ENCODE data around the gene PABPN1L. TPM values are rescaled to one million over a fixed set of nuclear protein-coding genes. Genes with fewer than 3 reads are reported as not detected.

The PABPN1L gene
- total and polyA plus RNA-seq, 2 of the 13 experiments (the other 11 are each of a cell fraction or from before 2014, with no cell fraction given) = not detected

DNA sequence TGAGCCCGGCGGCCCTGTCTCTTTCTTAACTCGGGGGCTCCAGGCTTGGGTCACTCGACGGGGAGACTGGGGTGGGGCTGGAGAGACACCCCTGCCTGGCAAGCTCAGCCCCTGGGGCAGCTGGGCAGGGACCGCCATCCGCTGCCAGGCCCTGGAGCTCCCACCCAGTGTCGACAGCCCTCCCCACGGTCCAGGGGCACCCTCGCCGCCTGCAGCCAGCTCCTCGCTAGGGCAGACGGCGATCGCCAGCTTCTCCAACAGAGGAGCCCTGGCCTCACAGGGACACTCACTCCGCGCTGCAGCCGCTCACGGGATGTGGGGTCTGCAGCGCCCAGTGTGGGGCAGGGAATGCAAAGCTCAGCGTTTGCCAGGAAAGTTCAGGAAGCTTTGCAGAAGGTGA, 38.7 kb downstream of the PABPN1L start:
- in situ Hi-C loops (cut with HindIII; ENCODE audit: extremely low pct_ligation_motif_present, low pct_unique_long_range_greater_than_20kb) = no loop called here
- Histone ChIP-seq H3K79me2 (ENCODE audit: insufficient read depth, low read length) (no peaks in the 10 kb centered on the region), H3K4me3 (replicated peaks in 1 of 3; ENCODE audit: insufficient read depth in 1 of 3, low read depth in 2 of 3, low read length in 3 of 3) (no peak overlapping the region), H3K9me3 (ENCODE audit: low read length) (no peaks in the 10 kb centered on the region), H3K27ac (ENCODE audit: extremely low read length, insufficient read depth, low read length) (no peak overlapping the region), H3K27me3 (ENCODE audit: control insufficient read depth in 1 of 2, insufficient read depth in 2 of 2, low read length in 2 of 2) (no peaks in the 10 kb centered on the region), H3K4me1 (ENCODE audit: insufficient read depth, low read length) (0 out of 2 replicates have a peak, but pooled peaks cover 7% of the 10 kb centered on the region), H3K36me3 (replicated peaks in 1 of 2; ENCODE audit: control insufficient read depth in 1 of 2, insufficient read depth in 2 of 2, low read length in 2 of 2) (no peaks in the 10 kb centered on the region), H3K9ac (ENCODE audit: insufficient read depth, low read depth, low read length) (no peak overlapping the region), H2AFZ (ENCODE audit: low read length) (no peak overlapping the region), H4K20me1 (ENCODE audit: insufficient read depth, low read length) (no peaks in the 10 kb centered on the region), H3K4me2 (ENCODE audit: low read depth, low read length) (no peak overlapping the region)
- TF ChIP-seq, protein P1, sequence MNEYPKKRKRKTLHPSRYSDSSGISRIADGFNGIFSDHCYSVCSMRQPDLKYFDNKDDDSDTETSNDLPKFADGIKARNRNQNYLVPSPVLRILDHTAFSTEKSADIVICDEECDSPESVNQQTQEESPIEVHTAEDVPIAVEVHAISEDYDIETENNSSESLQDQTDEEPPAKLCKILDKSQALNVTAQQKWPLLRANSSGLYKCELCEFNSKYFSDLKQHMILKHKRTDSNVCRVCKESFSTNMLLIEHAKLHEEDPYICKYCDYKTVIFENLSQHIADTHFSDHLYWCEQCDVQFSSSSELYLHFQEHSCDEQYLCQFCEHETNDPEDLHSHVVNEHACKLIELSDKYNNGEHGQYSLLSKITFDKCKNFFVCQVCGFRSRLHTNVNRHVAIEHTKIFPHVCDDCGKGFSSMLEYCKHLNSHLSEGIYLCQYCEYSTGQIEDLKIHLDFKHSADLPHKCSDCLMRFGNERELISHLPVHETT (CRISPR knock-in tag; conservative IDR thresholded peaks at IDR 0.05) = no peak
- TF ChIP-seq, protein P2, sequence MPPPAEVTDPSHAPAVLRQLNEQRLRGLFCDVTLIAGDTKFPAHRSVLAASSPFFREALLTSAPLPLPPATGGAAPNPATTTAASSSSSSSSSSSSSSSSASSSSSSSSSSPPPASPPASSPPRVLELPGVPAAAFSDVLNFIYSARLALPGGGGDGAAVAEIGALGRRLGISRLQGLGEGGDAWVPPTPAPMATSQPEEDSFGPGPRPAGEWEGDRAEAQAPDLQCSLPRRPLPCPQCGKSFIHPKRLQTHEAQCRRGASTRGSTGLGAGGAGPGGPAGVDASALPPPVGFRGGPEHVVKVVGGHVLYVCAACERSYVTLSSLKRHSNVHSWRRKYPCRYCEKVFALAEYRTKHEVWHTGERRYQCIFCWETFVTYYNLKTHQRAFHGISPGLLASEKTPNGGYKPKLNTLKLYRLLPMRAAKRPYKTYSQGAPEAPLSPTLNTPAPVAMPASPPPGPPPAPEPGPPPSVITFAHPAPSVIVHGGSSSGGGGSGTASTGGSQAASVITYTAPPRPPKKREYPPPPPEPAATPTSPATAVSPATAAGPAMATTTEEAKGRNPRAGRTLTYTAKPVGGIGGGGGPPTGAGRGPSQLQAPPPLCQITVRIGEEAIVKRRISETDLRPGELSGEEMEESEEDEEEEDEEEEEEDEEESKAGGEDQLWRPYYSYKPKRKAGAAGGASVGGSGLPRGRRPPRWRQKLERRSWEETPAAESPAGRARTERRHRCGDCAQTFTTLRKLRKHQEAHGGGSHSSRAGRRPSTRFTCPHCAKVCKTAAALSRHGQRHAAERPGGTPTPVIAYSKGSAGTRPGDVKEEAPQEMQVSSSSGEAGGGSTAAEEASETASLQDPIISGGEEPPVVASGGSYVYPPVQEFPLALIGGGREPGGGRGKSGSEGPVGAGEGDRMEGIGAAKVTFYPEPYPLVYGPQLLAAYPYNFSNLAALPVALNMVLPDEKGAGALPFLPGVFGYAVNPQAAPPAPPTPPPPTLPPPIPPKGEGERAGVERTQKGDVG (CRISPR knock-in tag; IDR thresholded peaks at IDR 0.05; ENCODE audit: borderline replicate concordance) = no peak
- no peak for TF ChIP-seq SP1 (IDR thresholded peaks at IDR 0.05)
- no peak for TF ChIP-seq SP1 (CRISPR knock-in tag; IDR thresholded peaks at IDR 0.05)
- TF ChIP-seq DMAP1 (CRISPR knock-in tag; IDR thresholded peaks at IDR 0.05) = no peak
- BruUV-seq (replicated peaks) = no TSS peak
- WGBS (ENCODE audit: low lambda C conversion rate) = 90% methylated on average over 13 of the region's 21 CpGs
- ChIA-PET POLR2A (no interaction called here), CTCF (ENCODE audit: low intra/inter-chr PET ratio, low total read pairs) (no interaction called here)
- intact Hi-C loops (cut with micrococcal nuclease; ENCODE audit: unreplicated experiment) = no loop called here
- DNase-seq (ENCODE audit: low spot score) = no peak
- FAIRE-seq = no peak
- no peak for ATAC-seq

All from HepG2 (cell line).